ENCODE measurements around the gene IL17A. TPM values are rescaled to one million over a fixed set of nuclear protein-coding genes. Genes with fewer than 3 reads are reported as not detected.

The IL17A gene
- total RNA-seq, 1 donor from 2014 or later = not detected

DNA sequence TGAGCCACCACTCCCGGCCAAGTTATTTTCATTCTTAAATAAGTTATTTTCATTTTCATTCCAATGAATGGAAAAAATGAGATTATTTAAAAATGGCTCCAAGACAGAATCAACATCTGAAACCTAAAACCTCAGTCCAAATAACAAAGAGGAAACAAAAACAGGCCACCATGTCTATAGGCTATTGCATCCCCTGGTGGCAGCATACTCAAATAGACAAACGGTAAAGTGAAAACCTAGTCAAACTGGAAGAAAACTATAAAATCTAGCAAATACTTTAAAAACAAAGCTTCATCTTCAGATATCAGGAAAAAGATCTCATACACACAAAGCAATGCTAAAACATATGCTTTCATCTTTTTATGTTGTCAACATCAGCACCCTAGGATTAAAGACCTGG is 20.9 kb downstream of the IL17A start:
- Mint-ChIP-seq H3K36me3 (ENCODE audit: insufficient read depth) (no peaks in the 10 kb centered on the region), H3K4me3 (ENCODE audit: low read depth) (no peak overlapping the region), H3K4me1 (ENCODE audit: low read depth) (no peaks in the 10 kb centered on the region), H3K27ac (no peak overlapping the region), H3K9me3 (ENCODE audit: low read depth) (peaks cover 3% of the 10 kb centered on the region), H3K27me3 (no peaks in the 10 kb centered on the region)
- TF ChIP-seq, protein P1, sequence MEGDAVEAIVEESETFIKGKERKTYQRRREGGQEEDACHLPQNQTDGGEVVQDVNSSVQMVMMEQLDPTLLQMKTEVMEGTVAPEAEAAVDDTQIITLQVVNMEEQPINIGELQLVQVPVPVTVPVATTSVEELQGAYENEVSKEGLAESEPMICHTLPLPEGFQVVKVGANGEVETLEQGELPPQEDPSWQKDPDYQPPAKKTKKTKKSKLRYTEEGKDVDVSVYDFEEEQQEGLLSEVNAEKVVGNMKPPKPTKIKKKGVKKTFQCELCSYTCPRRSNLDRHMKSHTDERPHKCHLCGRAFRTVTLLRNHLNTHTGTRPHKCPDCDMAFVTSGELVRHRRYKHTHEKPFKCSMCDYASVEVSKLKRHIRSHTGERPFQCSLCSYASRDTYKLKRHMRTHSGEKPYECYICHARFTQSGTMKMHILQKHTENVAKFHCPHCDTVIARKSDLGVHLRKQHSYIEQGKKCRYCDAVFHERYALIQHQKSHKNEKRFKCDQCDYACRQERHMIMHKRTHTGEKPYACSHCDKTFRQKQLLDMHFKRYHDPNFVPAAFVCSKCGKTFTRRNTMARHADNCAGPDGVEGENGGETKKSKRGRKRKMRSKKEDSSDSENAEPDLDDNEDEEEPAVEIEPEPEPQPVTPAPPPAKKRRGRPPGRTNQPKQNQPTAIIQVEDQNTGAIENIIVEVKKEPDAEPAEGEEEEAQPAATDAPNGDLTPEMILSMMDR (IDR thresholded peaks at IDR 0.05; ENCODE audit: unreplicated experiment) = no peak
- no peak for DNase-seq (ENCODE audit: low spot score, unreplicated experiment)

DNA sequence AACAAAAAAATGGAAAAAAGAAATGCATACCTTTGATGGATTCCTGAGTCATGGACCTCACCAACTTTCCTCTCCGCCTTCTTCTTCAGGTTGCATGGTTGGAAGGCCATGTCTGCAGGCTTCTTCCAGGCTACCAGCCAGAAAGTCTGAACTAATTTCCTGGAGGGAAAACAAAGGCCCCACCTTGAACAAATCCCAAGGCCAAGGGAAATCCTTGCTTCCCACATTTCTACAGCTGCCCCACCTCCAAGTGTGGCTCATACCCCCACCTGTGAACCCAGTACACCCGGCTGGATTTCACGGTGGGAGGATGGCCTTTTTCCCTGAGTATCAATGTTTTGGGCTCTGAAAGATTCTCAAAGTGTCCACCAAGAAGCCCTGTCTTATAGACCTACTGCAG is 22.4 kb downstream of the IL17A start:
- Mint-ChIP-seq H3K4me1 (ENCODE audit: low read depth) (peaks cover 7% of the 10 kb centered on the region), H3K4me3 (ENCODE audit: low read depth) (no peak overlapping the region), H3K27me3 (peaks cover 7% of the 10 kb centered on the region), H3K9me3 (ENCODE audit: low read depth) (peaks cover 3% of the 10 kb centered on the region), H3K27ac (no peak overlapping the region), H3K36me3 (ENCODE audit: insufficient read depth) (no peaks in the 10 kb centered on the region)
- DNase-seq (ENCODE audit: low spot score, unreplicated experiment) = no peak
- TF ChIP-seq, protein P1 (IDR thresholded peaks at IDR 0.05; ENCODE audit: unreplicated experiment) = no peak

DNA sequence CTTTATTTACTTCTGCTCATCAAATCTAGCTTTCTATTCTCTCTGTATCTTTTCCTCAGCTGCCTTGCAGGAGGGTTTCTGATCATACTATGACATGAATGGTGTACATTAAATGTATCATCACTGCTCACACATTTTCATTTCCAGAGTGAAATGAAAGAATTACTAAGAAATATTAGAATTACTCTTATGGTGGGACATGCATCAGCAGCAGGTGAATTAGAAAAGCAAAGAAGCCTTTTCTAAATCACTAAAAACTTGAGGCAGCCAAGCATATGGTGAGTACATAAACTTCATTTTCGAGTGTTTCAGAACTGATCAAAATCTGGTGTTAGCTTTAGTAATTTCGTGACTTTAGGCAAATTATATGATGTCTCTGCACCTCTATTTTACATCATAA is 23.6 kb downstream of the IL17A start:
- H3K27me3 Mint-ChIP-seq = peaks cover 7% of the 10 kb centered on the region
- H3K4me3 Mint-ChIP-seq (ENCODE audit: low read depth) = no peak overlapping the region
- H3K36me3 Mint-ChIP-seq (ENCODE audit: insufficient read depth) = no peaks in the 10 kb centered on the region
- TF ChIP-seq, protein P1 (IDR thresholded peaks at IDR 0.05; ENCODE audit: unreplicated experiment) = no peak
- H3K27ac Mint-ChIP-seq = no peak overlapping the region
- DNase-seq (ENCODE audit: low spot score, unreplicated experiment) = no peak
- H3K9me3 Mint-ChIP-seq (ENCODE audit: low read depth) = peaks cover 3% of the 10 kb centered on the region
- peaks cover 7% of the 10 kb centered on the region for H3K4me1 Mint-ChIP-seq (ENCODE audit: low read depth)

DNA sequence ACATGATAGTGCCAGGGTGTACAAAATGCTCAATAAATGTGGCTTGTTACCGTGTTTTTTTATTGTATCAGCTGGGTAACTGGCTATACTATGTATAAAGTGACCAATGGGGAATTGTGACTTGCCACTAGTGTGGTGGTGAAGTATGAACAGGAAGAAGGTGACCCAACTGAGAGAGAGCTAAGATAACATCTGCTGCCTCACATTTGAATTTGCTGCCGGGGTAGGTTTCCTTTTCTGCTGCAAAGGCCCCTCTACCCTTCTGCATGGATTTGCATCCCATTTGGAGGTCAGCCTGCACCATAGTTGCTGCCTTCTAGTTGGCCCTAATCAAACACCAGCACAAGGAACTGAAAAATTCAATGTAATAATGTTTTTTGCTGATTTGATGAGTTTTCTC is 24.1 kb downstream of the IL17A start:
- no peaks in the 10 kb centered on the region for H3K36me3 Mint-ChIP-seq (ENCODE audit: insufficient read depth)
- no peak for DNase-seq (ENCODE audit: low spot score, unreplicated experiment)
- peaks cover 7% of the 10 kb centered on the region for H3K27me3 Mint-ChIP-seq
- TF ChIP-seq, protein P1 (IDR thresholded peaks at IDR 0.05; ENCODE audit: unreplicated experiment) = no peak
- H3K27ac Mint-ChIP-seq = no peak overlapping the region
- H3K9me3 Mint-ChIP-seq (ENCODE audit: low read depth) = peaks cover 3% of the 10 kb centered on the region
- H3K4me1 Mint-ChIP-seq (ENCODE audit: low read depth) = peaks cover 7% of the 10 kb centered on the region
- H3K4me3 Mint-ChIP-seq (ENCODE audit: low read depth) = no peak overlapping the region

DNA sequence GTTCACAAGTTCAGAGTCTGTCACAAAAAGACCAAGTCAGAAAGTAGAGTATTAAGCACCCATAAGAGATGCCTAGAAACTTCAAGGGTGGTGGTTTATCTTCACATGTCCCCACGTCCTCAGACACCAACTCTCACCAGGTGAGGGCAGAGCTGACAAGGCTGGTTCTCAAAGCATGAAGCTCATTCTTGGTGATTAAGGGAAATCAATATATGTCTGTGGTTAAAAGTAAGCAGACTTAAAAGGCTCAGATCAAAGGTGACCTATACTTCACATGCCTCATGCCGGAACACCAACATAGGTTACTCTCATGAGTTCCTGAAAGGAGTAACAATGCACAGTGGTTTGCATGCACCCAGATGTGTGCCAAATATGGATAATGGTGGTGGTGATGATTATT is 27.0 kb downstream of the IL17A start:
- no peak overlapping the region for H3K27ac Mint-ChIP-seq
- no peak for DNase-seq (ENCODE audit: low spot score, unreplicated experiment)
- peaks cover 7% of the 10 kb centered on the region for H3K27me3 Mint-ChIP-seq

More for the DNA sequence above, 27.0 kb downstream of the IL17A start:
- H3K36me3 Mint-ChIP-seq (ENCODE audit: insufficient read depth) = no peaks in the 10 kb centered on the region
- TF ChIP-seq, protein P1 (IDR thresholded peaks at IDR 0.05; ENCODE audit: unreplicated experiment) = no peak
- H3K4me3 Mint-ChIP-seq (ENCODE audit: low read depth) = no peak overlapping the region
- H3K9me3 Mint-ChIP-seq (ENCODE audit: low read depth) = no peaks in the 10 kb centered on the region
- H3K4me1 Mint-ChIP-seq (ENCODE audit: low read depth) = peaks cover 7% of the 10 kb centered on the region
